Measurements from ENCODE around the gene CD3G.
A peak's percentile ranks its signal among the peaks of the same experiment; 100 is the strongest.

Gene CD3G

DNA sequence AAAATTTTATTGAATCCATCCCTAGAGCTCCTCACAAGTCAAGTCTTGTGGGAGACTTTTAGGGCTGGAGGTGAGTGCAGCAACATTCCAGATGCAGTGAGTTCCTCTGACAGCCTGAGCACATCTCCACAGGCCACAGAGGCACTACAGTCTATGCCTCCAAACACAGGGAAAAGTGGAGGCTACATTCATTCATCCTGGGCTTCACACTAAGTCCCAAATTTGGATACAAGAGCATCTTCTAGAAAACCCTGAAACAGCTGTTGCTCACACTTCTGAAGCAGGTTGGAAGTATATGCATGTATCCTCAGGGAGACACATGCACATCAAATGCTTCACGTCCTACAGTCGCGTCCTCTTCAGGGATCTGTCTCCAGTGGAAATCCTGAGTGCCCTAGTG is 2.9 kb upstream of the CD3G start:
- TF ChIP-seq, protein P1, sequence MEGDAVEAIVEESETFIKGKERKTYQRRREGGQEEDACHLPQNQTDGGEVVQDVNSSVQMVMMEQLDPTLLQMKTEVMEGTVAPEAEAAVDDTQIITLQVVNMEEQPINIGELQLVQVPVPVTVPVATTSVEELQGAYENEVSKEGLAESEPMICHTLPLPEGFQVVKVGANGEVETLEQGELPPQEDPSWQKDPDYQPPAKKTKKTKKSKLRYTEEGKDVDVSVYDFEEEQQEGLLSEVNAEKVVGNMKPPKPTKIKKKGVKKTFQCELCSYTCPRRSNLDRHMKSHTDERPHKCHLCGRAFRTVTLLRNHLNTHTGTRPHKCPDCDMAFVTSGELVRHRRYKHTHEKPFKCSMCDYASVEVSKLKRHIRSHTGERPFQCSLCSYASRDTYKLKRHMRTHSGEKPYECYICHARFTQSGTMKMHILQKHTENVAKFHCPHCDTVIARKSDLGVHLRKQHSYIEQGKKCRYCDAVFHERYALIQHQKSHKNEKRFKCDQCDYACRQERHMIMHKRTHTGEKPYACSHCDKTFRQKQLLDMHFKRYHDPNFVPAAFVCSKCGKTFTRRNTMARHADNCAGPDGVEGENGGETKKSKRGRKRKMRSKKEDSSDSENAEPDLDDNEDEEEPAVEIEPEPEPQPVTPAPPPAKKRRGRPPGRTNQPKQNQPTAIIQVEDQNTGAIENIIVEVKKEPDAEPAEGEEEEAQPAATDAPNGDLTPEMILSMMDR (conservative IDR thresholded peaks at IDR 0.05; ENCODE audit: low read depth, low read length): no peak
- no peak overlapping the region for H3K4me3 ChIP-seq (ENCODE audit: low read length)
- no peak for DNase-seq (ENCODE audit: low read depth)

DNA sequence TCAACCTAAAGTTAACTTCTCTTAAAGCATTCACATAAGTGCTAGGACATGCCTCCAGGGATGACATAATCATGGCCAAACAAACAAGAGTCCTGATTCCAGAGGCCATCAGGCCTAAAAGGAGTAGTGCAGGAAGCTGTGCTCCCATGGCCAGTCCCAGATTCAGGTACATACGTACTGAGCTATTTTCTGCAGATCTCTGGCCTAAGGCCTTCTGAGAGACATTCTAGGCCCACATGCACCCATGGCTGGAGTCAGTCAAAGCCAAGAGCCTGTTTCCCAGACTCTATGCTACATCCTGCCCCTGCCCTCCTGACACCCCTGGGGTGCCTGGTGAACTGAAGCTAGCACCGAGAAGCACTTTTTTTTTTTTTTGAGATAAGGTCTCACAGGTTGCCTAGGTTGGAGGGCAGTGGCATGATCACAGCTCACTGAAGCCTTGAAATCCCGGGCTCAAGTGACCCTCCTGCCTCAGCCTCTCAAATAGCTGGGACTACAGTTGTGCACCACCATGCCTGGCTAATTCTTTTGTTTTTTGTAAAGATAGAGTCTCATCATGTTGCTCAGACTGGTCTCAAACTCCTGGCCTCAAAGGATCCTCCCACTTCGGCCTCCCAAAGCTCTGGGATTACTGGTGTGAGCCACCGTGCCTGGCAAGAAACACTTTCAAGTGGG is 2.2 kb upstream of the CD3G start:
- TF ChIP-seq, protein P1 (conservative IDR thresholded peaks at IDR 0.05; ENCODE audit: low read depth, low read length): no peak
- no peak for DNase-seq (ENCODE audit: low read depth)
- no peak overlapping the region for H3K4me3 ChIP-seq (ENCODE audit: low read length)

DNA sequence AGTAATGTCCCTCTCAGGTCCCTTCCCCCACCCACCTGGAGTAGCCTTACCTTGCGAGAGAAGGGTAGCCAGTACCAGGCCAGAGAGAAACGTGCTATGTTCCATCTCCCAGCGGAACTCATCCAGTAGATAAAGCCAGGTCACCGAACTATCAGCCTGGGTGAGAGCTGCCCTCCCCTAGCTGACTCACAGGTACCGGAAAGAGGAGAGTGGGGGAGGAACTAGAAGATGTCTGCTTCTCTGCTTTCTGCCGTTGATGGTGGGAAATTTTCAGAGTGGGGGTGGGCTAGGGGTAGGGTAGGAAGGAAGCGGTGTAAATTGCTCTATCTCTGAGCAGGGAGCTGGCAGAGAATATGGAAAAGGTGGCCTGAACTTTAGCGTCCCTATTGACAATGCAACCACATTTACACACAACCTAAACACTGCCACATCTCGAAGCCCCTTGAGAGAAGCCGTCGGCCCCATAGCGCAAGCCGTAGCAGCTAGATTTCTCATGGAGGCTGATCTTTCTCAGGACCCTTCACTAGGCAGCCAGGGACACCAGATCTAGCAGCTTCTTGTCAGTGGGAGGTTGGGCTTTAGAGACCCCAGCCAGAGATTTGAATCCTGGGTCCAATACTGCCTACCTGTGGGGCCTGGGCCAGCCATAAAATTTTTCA is 1.5 kb upstream of the CD3G start, which contains the start of gene CD3D:
Gene CD3D (minus strand): TSS at position 203 of the 659 bp plus-strand sequence. CDS start 98 bp downstream, at position 105.
- no peak within 1 kb of the TSS for H3K4me3 ChIP-seq (ENCODE audit: low read length)
- no peak for DNase-seq (ENCODE audit: low read depth)
- TF ChIP-seq, protein P1 (conservative IDR thresholded peaks at IDR 0.05; ENCODE audit: low read depth, low read length): no peak

DNA sequence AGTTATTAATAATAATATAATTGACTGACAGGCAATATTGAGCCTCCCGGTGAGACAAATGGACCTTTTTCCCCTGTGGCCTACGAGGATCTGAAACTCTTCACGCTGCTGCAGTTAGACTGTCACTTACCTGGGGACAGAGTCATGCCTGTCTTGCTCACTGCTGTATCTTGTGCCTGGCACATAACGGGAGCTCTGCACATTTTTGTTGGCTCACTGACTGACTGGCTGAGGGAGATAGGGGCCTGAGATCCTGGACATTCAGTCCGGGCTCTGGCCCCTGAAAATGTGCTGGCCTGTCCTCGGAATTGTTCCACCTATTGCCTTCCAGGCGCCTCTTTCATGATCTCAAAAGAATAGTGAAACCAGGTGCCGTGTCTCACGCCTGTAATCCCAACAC is 896 bp upstream of the CD3G start:
- TF ChIP-seq, protein P1 (conservative IDR thresholded peaks at IDR 0.05; ENCODE audit: low read depth, low read length): no peak
- H3K4me3 ChIP-seq (ENCODE audit: low read length): no peak overlapping the region
- no peak for DNase-seq (ENCODE audit: low read depth)

DNA sequence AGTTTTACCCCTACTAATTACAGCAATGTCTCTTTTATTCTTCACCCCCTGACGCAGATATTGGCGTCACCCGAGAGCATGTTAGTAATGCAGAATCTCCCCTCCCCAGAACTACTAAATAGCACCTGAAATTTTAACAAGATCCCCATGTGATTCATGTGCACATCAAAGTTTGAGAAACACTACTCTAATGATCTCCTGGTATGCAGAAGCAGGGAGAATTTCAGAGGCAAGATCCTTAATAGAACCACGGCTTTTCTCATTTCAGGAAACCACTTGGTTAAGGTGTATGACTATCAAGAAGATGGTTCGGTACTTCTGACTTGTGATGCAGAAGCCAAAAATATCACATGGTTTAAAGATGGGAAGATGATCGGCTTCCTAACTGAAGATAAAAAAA is 5.3 kb downstream of the CD3G start:
- TF ChIP-seq, protein P1 (conservative IDR thresholded peaks at IDR 0.05; ENCODE audit: low read depth, low read length): no peak
- no peak overlapping the region for H3K4me3 ChIP-seq (ENCODE audit: low read length)
- no peak for DNase-seq (ENCODE audit: low read depth)

DNA sequence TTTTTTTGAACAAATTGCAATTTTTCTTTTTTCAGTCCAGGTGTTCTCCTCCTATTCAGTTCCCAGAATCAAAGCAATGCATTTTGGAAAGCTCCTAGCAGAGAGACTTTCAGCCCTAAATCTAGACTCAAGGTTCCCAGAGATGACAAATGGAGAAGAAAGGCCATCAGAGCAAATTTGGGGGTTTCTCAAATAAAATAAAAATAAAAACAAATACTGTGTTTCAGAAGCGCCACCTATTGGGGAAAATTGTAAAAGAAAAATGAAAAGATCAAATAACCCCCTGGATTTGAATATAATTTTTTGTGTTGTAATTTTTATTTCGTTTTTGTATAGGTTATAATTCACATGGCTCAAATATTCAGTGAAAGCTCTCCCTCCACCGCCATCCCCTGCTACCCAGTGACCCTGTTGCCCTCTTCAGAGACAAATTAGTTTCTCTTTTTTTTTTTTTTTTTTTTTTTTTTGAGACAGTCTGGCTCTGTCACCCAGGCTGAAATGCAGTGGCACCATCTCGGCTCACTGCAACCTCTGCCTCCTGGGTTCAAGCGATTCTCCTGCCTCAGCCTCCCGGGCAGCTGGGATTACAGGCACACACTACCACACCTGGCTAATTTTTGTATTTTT is 9.1 kb downstream of the CD3G start:
- DNase-seq (ENCODE audit: low read depth): no peak
- H3K4me3 ChIP-seq (ENCODE audit: low read length): no peak overlapping the region
- TF ChIP-seq, protein P1 (conservative IDR thresholded peaks at IDR 0.05; ENCODE audit: low read depth, low read length): peak; percentile 44

Measured in retinal pigment epithelial cell (primary cell).